ENCODE data around the gene KCND1.

GRCh38 chrX:48961585-48962091, 10.0 kb downstream of the KCND1 start:
- no peak for TF ChIP-seq CTCF (IDR thresholded peaks at IDR 0.05)
- TF ChIP-seq POLR2A (IDR thresholded peaks at IDR 0.05) = no peak
- TF ChIP-seq POLR2AphosphoS5 (IDR thresholded peaks at IDR 0.05) = no peak
- no peak for TF ChIP-seq EP300 (IDR thresholded peaks at IDR 0.05)
